Measurements from ENCODE around the gene ANKRD18A. TPM values are rescaled to one million over a fixed set of nuclear protein-coding genes. Genes with fewer than 3 reads are reported as not detected.

Gene ANKRD18A
- total RNA-seq: not detected in 2 replicates

DNA sequence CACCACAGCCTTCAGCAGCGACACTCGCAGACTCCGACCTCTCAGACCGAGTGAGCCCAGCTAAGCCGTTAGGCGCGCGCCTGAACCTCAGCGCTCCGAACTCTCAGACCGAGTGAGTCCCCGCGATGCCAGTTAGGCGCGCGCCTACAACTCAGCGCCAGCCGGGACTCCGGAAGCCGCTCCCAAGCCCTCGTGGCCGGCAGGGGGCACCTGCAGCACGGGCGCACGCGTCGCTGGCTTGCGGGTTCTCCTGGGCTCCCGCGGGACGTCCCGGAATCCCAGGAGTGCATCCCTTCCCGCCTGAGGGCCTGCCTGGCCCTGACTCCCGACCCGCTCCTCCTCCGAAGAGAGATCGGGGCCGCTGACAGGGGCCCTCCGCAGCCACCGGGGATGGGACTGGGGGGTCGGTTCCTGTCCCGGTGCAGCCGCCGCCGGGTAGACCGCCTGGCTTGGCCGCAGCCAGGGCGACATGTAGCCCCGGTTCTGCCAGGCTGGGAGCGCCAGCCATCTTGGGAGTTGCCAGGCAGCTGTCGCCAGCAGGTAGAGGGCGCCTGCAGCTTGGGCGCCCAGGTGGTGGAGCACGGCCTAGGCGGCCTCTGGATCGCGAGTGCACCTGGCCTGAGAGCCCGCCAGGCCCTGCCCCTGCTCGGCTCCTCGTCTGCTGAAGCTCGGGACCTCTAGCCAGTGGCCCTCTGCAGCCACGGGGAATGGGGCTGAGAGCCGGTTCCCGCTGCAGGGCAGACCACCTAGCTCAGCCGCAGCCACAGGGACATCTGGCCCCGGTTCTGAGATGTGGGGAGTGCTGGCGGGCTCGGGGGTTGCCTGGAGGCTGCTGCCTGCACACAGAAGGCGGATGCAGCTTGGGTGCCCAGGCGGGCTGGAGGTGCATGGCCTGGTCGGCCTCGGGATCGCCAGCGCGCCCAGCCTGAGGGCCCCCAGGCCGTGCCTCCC, at the start of gene ANKRD18A:
Gene ANKRD18A, minus strand, starts transcription at position 114 of the 951 bp plus-strand sequence. CDS start 311 bp downstream, outside the sequence.
- DNase-seq (ENCODE audit: low read depth in 2 of 2): peak; percentile 64 to 71

DNA sequence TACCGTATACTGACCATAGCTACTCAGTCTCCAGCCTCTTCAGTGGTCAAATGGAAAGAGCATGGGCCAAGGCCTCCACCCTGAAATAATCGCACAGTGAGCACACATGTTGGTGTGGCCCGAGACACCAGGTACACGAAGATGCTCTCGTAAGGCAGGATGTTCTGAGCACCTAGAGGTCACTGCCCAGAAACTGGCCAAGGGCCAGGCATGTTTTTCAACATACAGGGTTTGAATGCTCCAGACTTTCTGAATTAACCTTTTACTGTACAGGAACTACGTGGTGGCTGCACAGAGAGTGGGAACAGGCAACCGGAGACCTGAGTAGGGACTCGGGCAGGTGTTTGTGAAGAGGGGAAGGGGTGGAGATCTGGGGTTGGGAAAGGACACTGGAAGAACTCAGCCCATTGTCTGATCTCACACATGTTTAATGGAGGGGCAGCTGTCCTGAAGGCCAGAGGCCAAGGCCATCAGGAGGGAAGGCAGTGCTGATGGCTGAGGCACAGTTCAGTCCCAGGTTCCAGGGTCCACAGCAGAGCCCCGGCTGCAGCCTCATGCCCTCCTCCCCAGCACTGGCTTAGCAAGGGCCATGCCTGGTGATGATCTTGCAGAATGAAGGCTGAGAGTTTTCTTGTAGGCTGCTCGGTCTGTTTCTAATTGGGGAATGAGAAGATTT, 48.5 kb upstream of the ANKRD18A start:
- DNase-seq (ENCODE audit: low read depth in 2 of 2): no peak

DNA sequence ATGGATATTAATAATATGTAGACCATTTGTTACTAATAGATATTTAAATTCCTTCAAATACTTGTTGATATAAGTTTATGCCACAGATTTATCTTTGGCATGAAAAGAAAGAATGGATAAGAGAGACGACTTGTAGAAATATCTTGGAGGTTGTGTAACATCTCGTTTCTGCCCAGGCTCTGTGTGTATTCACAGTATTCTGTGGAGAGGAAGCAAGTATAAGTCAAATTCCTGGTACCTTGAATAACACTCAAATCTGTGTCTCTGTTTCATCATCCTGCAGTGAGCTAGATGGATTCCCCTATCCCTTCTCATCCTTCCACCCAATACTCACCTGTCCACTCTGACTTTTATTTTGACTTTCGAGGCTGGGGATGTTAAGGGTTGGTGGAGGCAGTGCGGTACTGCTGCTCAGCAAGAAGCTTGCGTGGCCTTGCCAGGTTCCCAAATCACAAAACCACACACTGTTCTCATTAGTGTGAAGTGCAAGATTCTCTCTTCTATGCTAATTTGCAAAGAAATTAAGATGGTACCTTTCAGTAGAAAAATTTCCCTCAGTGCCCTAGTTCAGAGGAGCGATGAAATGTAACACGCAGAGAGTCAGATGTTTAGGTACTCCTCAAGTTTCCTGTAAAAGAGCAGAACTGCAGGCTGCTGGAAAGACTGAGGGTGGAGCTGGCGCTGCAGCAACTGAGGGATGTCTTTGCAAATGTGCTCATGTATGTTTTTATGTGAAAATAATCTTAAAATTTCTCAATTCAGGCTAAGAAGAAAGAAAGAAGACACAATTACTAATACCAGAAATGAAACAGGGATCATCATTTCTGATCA, 42.6 kb upstream of the ANKRD18A start:
- peak; percentile 8 to 37 for DNase-seq (ENCODE audit: low read depth in 2 of 2)

DNA sequence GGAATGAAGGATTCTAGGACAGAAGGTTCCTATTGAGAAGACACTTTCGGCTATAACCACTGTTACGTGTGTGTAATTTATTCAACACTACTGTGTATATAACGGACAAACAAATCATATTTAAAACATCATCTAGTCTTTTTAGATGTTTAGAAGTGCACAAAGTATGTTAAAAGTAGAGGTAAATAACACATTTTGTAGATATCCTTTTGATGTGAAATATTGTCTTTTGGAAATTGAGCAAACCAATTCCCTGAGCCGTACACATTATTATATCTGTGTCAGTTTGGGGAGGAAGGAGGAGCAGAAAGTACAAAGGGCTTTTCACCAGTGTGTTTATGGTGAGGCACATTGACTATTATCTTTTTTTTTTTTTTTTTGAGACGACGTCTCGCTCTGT, 39.1 kb upstream of the ANKRD18A start:
- no peak for DNase-seq (ENCODE audit: low read depth in 2 of 2)

DNA sequence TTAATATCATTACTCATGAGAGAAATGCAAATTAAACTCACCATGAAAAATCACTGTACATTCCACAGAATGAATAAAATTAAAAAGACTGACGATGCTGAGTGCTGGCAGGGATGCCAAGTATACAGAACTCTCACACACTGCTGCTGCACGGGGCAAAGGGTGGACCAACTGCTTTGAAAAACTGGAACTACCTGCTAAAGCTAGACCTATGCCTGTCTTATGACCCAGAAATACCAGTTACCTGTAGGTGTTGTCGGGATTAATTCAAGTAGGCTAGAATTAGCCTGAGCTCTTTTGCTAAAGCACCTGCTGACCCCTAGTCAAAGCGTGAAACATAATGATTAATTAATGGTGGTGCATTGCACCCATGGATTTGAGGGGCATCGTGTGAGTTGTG, 36.5 kb upstream of the ANKRD18A start:
- DNase-seq (ENCODE audit: low read depth in 2 of 2): no peak

DNA sequence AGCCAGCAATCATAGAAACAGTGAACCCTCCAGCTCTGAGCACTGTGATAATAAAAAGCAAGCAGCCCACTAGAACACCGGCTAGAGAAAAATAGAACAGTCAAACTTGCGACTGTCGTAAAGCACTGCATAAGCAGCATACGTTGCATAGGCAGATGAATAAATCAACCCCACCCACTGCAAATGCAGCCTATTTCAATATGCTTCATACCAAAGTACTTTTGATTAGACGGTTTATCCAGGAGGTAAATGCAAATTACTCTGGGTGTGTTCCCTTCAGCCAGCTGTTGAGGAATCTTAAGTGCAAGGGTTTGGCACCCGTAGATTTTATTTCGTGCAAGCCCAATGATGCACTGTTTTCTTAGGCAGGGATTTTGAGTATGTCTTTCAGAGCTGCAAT, 32.1 kb upstream of the ANKRD18A start:
- no peak for DNase-seq (ENCODE audit: low read depth in 2 of 2)

DNA sequence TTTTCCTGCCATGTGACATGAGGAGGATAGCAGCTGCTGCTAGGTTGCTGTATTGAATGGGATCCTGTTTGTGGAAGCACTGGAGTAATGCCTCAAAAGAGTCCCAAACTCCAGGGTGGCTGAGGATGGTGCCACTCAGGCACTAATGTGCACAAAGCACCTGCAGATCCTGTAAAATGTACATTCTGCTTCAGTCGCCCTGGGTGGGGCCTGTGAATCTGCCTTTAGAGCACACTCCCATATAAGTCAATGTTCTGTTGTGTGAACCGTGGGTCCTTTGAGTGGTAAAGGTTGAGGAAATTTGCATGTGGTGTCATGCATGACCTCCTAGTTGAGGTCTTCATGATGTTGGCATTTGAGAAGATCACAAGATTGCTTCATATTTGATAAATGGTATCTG, 31.6 kb upstream of the ANKRD18A start:
- DNase-seq (ENCODE audit: low read depth in 2 of 2): no peak

DNA sequence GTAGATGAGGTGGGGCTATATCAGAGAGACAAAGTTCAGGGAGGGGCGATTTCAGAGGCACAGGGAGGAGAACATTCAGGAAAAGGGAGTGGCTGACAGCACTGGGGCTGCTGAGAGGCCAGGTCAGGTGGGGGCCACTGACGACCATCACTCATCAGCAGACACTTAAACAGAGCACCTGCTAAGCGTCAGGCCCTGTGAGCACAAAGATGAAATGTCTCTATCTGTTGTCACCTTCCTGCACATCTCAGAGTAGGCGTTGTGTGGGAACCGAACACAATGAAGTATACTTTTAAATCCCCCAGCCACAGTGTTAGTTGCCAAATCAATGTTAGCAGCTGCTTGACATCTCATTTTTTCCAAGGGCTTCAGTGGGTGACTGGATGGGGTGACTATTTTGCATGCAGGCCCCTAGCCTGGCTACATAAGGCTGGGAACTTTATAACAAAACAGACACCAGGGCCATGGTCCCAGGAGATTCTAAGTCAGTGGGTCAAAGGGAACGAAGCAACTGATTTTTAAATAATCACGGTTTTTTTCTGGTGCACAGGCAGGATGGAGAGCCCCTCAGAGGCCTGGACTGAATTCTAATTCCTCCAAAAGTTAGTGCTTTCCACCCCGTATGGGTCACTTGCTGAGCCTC, 31.1 kb upstream of the ANKRD18A start:
- no peak for DNase-seq (ENCODE audit: low read depth in 2 of 2)

DNA sequence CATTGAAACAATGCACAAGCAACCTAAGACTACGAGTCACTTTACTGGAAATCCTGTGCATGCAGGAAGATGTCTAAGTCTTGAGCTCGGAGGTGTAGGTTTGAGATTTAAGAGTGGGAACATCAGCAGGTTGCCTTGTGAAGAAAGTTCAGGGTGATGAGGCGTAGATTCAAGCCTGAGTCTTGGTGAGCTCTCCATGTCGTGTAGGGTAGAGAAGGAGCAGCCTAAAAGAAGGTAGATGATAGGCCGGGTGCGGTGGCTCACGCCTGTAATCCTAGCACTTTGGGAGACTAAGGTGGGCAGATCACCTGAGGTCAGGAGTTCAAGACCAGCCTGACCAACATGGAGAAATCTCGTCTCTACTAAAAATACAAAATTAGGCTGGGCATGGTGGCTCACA, 30.2 kb upstream of the ANKRD18A start:
- DNase-seq (ENCODE audit: low read depth in 2 of 2): no peak

DNA sequence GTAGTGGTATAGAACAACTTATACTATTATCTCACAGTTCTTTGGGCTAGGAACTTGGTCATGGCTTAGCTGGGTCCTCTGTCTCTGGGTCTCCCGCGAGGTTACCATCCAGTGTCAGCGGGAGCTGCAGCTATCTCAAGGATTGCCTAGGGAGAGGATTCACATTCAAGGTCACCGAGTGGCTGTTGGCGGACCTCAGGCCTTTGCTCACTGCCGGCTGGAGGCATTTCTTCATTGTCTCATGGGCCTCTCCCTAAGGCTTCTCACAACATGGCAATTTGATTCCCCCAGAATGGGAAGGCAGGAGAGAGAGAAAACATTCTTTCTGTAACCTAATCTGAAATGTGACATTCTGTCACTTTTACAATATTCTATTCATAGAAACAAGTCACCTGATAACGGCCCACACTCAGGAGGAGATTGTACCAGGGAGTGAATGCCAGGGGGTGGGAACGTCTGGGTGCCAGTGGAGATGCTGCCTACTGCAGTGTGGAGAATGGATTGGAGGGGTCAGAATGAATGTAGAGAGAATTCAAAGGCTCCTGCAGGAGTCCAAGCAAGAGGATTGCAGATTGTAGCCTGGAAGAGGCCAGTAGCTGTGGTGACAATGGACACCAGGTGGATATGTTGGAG, 29.5 kb upstream of the ANKRD18A start:
- no peak for DNase-seq (ENCODE audit: low read depth in 2 of 2)

DNA sequence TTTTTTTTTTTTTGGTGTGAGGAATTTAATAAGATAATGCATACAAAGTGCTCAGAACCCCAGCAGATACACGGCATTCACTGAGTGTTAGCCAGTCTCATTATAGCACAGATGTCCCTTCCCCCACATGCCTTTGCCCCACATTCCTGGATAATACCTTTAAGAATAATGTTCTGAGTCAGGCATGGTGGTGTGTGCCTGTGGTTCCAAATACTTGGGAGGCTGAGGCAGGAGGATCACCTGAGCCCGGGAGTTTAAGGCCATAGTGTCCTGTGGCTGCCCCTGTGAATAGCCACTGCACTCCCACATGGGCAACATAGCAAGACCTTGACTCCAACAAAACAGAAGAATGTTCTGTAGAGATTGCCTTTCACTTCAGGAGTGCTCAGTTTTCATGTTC, 24.2 kb upstream of the ANKRD18A start:
- DNase-seq (ENCODE audit: low read depth in 2 of 2): no peak

DNA sequence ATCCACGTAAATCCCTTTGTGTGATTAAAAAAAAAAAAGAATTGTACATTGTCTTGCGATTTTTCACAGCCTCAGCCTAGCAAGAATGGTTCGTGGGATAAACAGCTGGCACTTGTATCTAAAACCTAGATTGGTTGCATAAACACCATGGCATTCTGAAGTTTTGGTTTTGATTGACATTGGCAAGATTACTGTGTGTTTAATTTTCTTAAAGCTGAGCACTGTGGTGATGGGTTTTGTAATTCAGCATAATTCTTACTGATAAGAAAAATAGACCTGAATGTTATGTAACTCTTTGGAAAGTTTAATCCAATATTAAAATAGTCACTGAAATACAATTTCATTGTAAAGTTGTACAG, 23.4 kb upstream of the ANKRD18A start:
- DNase-seq (ENCODE audit: low read depth in 2 of 2): no peak

DNA sequence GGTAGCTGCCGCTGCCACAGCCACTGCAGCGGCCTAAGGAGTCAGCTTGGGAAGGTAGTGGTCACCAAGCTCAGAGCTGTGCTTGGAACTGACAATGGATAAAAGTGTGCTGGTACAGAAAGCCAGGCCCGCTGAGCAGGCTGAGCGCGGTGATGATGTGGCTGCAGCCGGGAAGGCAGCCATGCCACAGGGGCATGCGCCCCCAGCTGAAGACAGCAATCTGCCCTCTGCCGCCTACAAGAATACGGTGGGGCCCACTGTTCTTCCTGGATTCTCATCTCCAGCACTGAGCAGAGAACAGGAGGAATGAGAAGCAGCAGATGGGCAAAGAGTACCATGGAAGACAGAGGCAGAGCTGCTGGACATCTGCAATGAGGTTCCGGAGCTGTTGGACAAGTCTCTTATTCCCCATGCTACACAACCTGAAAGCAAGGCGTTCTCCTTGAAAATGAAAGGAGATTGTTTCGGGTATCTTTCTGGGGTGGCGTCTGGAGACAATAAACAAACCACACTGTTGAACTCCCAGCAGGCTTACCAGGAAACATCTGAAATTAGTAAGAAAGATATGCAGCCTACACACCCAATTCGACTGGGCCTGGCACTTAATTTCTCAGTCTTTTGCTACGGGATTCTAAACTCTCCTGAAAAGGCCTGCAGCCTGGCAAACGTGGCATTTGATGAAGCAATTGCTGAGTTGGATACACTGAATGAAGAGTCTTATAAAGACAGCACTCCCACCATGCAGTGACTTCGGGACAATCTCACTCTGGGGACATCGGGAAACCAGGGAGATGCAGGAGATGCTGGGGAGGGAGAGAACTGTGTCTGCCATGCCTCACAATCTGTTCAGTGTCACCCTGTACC, 22.8 kb upstream of the ANKRD18A start:
- no peak for DNase-seq (ENCODE audit: low read depth in 2 of 2)

DNA sequence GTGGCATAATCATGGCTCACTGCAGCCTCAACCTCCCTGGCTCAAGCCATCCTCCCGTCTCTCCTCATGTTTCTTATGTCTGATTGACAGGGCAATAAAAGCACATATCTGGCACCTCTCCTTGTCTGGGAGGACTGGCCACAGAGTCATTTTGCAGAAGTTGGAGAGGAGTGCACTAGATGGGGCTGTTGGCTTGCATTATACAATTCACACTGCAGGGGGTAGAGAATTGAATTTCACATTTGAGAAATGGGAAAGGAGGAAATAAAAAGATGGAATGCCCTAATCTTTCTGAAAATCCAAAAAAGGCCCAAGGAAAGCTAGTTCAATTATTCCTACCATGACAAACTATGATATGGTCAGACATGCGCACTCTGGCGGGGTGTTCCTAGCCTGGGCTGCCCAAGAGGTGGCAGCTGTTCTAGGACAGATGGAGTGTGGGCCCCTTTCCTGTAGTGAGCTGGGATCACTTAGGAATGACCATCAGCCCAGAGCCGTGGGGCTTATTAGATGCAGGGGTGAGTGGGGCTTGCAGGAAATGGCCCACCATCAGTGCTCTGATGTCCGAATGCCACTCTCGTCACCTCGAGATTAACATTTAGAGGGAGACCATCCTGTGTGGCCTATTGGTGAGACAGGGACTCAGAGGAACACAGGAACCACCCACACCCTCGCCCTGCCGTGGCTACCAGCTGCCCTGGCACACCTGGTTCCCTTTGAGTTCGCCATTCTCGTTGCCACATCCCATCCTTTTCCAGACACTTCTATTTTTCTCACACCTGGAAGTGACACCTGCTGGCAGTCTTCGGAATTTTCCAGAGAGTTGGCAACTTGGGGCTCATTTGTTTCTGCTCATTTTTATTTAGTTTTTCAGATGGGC, 21.8 kb upstream of the ANKRD18A start:
- DNase-seq (ENCODE audit: low read depth in 2 of 2): peak; percentile 43 to 51

DNA sequence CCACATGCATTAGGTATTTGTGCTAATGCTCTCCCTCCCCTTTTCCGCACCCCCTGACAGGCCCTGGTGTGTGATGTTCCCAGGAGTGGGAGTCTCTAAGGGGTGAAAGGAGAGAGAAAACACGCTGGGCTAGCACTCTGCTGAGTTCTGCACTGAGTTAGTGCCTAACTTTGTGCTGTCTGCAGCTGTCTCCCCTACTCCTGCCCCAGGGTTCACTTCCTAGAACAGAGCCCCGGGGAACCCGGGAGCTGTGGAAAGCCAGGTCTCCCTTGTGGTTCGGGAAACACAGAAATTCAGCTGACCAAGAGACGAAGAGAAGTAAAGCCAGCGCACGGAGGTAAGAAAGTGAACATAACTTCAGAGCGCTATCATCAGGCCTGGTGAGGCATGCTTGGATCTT, 20.7 kb upstream of the ANKRD18A start:
- DNase-seq (ENCODE audit: low read depth in 2 of 2): no peak

DNA sequence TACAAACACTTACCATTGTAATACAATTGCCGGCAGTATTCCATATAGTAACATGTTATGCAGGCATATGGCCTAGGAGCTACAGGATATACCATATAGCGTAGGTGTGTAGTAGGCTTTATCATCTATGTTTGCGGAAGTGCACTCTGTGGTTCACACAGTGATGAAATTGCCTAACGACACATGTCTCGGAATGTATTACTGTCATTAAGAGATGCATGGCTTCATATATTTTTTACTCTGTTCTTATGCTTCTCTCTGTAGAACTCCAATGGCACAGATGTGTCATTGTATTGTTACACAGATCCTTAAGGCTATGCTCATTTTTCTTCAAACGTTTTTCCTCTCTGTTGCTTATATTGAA, 19.2 kb upstream of the ANKRD18A start:
- DNase-seq (ENCODE audit: low read depth in 2 of 2): no peak

DNA sequence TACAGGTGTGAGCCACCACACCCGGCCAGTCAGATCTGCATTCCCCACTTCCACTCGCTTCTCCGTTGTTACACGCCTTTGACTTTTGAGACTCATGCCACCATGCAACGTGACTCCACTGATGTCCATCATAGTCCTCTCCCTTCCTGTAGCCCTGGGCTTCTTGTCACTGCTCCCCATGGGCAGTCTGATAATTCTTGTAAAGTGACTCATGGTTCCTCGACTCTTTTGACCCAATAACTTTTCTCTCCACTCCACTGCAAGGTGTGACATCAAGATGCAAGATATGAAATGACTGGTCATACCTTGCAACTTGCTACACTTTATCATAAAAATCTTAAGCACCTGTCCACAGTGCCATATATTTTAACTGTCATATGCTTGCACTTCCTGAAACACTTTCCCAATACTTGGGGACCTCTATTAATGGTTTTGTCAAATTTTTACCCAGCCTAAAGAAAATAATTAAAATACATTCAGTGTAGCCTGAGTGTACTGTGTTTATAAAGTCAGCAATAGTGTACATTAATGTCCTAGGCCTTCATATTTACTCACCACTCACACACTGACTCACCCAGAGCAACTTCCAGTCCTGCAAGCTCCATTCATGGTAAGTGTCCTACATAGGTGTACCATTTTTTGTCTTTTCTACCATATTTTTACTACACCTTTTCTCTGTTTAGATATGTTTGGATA, 18.6 kb upstream of the ANKRD18A start:
- no peak for DNase-seq (ENCODE audit: low read depth in 2 of 2)

DNA sequence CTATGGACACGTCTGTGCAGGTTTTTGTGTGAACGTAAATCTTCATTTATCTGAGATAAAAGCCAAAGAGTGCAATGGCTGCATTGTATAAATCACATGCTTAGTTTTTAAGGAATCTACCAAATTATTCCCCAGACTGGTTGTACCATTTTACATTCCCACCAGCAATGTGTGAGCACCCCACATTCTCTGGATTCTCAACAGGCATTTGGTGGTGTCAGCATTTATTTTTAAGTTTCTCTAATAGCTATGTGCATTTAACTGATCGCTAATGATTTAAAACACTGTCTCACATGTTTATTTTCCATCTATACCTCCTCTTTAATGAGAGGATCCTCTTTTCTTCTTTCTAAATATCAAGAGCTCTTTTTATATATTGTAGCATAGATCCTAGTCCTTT, 13.9 kb upstream of the ANKRD18A start:
- DNase-seq (ENCODE audit: low read depth in 2 of 2): no peak

DNA sequence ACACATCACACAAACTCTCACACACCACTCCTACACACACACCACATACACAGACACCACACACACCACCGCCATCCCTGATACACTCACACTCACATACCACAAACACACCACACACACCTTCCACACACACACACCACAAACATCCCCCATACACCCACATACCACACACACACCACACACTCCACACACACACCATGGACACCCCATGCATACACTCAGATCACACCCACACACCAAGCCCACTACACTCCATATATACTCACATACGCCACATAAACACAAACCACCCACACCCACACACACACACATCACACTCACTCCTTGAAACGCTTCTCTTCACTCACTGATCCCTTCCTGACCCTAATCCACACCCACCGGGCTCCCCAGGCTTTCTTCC, 9.1 kb upstream of the ANKRD18A start:
- no peak for DNase-seq (ENCODE audit: low read depth in 2 of 2)
